NCI-H1436 (cell line): ENCODE data around the gene GPI.
A peak's percentile ranks its signal among the peaks of the same experiment; 100 is the strongest.

Experiments used
- DNase-seq: peaks from one replicate; lab custom pipeline; 2025; lab: John Stamatoyannopoulos, UW

Gene GPI

DNA sequence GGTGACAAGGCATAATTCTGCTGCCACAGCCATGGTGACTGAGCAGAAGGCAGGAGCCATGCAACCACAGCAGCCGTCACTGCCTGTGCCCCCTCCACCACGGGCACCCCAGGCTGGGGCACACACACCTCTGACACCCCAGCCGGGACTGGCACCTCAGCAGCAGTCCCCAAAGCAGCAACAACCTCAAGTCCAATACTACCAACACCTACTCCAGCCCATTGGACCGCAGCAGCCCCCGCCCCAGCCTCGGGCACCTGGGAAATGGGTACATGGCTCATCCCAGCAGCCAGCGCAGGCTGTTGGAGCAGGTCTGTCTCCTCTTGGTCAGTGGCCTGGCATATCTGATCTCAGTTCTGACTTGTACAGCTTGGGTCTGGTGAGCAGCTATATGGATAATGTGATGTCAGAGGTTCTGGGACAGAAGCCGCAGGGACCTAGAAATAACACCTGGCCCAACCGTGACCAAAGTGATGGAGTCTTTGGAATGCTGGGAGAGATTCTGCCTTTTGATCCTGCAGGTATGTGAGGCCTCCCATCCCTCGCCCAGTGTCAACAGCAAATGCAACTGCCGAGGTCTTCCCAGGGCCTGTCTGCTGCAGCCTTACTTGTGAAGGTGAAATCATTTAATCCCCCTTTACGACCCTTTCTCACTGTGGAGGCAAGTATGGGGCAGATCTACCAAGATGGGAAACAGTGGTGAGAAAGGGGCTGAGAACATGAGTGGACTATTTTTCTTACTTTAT is 22.9 kb upstream of the GPI start:
- DNase-seq = no peak

DNA sequence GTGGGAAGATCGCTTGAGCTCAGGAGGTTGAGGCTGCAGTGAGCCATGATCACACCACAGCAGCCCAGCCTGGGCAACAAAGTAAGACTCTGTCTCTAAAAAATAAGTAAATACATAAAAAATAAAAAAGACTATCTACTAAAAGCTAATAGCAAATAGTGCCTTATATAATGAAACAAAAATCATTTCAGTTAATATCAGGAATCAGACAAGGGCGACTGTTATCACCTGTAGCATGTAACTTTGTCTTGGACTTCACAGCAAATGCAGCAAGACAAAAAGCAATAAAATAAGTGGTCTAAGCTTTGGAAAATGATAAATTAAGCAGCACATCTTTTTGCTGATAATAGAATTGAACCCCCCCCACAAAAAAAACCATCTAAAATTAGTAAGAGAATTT is 21.2 kb upstream of the GPI start:
- DNase-seq = no peak

DNA sequence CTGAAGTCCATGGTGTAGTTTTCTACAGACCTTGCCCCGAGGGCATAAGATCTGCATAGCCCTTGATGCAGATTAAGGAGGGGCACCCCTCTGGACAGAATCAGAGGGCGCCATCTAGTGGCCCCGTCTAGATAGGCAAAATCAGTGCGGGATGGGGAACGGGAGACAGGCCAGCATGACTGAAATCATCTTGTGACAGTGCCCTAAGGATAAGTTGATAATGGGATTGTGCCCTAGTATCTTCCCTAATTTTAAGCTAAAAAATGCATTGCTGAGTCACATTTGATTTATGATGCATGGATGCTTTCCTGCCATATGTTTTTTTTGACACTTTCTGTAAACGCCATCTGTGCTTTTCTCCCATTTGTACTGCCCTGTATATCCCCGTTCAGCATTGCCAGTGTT is 19.0 kb upstream of the GPI start:
- DNase-seq = peak; percentile 76

DNA sequence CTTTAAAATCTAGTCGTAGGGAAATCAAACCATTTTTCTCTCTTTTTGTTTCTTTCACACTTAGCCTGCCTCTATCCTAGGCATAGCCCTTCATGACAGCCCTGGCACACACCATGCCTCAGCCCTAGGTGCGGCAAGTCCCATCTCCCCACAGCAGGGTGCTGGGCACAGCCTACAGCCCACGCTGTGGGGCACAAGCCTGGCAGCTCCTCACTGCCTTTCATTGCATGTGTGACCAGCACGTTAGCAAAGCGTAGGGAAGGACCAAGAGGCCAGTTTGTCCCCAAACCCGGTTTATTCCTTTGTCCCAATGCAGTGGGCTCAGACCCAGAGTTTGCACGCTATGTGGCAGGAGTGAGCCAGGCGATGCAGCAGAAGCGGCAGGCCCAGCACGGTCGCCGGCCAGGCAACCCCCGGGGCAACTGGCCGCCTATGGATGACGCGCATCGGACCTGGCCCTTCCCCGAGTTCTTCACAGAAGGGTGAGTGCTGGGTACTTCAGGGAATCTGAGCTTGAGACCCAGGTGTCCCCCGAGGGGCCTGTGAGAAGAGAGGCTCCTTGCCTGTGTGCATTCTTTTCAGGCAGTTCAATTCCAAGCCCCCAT is 17.3 kb upstream of the GPI start:
- DNase-seq = no peak

DNA sequence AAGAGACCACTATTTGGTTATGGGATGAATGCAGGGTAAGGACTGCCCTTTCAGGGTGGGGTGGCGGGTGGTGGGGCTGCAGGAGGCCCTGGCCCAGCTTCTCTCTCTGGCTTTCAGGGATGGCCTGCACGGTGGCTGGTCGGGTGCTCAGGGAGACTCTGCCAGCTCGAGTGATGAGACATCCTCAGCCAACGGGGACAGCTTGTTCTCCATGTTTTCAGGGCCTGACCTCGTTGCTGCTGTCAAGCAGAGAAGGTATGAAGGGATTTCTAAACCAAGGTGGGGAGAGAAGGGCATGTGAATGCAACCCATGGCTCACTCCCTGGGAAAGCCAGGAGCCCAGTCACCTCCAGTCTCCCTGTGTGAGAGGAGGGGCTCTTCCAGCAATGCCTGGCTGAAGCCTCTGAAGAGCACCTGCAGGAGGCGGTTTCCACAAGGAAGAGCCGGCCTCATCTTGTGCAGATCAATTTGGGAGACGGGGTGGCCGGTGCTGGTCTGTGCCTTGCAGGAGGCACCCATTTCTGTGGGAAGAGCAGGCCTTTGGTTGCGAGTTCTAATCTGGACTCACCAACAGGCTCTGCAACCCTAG is 16.0 kb upstream of the GPI start:
- no peak for DNase-seq

DNA sequence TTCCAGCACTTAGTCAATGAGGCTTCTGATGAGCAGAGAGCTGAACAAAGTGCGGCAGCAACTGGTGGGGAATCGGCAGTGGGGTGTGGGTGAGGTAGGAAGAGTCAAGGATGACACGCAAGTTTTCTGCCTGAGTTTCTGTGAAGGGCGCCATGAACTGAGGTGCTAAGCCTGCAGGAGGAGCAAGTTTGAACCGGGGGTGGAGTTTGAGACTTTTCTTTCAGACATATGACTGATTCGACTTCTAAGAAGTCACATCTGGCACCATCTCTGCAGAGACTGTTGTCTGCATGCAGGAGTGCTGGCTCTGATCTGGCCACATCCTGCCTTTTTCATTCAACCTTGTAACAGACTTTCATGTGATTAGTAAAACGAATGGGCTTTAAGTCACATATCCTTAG is 14.8 kb upstream of the GPI start:
- no peak for DNase-seq

DNA sequence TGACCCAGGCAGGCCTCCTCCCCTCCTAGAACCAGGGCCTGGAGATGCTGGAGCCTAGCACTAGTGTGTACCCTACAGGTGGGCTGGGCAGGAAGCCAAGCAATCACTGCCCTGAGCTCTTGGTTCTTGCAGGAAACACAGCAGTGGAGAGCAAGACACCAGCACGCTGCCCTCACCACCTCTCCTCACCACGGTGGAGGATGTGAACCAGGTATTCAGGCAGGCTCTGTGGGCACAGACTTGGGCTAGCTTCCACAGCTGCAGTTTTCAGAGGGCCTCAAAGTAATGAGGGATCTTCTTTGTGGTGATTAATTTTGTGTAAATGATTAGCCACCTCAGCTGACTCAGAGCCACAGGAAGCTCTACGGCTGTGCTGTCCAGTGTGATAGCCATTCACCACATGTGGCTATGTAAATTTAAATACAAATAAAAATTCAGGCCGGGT is 13.6 kb upstream of the GPI start:
- no peak for DNase-seq

DNA sequence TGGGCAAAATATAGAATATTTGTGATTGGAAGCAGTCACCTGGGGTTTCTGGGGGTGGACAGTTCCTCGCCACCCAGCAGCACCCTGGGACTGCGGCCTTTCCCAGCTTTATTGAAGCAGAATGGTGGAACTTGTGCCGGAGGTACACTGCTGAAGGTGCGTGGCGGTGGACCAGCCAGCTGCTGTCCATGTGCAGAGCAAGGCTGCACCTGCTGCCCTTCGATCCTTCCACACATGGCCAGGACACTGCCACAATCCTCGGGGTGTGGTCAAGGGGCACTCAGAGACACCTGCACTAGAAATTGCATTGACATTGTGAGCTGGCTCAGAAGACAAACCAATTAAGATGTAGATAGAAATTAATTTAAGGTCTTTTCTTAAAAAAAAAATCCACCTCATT is 11.4 kb upstream of the GPI start:
- no peak for DNase-seq

DNA sequence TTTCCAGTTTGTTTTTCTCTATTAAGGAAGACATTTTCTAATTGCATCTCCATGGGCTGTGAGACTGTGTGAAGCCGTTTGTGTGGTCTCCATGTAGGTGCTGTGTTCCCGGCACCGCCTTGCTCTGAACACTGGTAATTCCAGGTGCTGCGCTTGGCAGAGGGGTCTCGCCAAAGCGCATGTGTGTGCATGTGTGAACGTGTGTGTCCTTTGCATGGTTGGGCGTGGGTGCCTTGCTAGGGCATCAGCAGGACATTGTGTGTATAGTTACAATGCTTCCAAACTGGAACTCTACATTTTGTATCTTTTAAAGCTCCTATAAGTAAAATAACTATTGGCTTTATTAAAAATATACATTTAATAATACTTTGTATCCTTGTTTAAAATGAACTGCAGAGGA is 9.8 kb upstream of the GPI start:
- DNase-seq = no peak

DNA sequence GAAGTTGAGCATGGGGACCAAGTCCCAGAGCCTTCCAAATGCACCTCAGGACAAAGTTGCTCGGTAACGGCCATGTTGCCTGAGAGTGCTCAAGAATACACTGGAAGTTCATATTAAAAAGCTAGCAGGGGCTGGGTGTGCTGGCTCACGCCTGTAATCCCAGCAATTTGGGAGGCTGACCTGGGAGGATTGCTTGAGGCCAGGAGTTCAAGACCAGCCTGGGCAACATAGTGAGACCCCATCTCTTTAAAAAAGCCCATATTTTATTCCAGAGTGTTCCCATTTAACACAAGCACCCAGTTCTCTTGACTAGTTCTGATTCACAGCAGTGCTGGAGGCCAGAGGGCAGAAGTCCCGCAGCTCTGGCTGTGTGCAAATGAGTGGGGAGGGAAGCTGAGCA is 8.1 kb upstream of the GPI start:
- no peak for DNase-seq

DNA sequence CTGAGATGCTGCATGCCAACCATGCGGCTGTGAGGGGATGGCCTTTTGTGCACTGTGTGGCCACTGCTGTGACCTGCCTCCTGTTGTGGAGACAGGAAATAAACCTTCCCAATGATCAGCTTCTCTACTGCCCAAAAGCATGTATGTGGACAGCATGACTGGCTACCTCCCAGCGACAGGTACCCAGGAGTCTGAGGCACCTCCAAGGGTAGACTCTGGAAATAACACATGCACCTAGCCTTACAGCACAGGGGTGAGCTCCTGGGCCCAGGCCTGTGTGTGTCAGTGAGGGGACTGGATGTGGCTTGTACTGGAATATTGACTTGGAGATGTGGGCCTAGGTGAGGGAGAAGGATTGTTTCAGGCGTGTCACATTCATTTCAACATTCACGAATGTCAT is 7.6 kb upstream of the GPI start:
- DNase-seq = no peak

DNA sequence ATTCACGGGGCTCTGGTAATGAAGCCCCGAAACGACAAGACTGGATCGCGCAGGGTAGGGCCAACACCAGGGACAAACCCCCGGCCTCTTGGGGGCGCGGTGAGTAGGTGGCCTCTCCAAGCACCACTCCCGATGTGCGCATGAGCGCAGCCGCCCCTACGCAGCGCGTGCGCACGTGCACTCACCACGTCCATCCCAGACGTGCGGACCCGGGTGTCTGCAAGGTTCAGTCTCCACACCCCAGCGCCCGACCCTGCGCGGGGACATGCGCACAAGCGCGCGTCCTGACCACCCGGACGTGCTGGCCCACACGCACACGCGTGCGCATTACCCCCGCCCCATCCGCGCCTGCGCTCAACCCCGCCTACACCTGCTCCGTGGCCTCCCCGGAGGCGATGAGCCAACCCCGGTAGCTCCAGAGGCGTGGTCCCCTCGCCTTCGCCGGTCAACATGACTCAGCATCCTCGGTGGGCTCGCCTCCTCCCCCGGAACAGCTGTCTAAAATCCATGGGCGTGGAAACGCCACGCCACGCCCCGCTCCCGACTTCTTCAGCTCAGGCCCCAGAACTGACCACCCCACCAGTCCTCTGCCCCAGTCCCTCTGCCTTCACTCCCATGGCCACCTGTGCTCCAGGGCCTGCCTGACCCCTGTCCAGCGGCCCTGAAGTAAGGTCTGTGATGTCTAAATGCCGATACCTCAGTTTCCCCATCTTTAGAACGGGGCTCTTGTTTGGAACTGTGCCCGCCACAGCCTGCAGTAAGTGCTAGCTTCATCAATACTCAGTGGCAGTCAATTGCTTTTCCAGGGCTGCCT is 5.6 kb upstream of the GPI start:
- peak; percentile 97 for DNase-seq

DNA sequence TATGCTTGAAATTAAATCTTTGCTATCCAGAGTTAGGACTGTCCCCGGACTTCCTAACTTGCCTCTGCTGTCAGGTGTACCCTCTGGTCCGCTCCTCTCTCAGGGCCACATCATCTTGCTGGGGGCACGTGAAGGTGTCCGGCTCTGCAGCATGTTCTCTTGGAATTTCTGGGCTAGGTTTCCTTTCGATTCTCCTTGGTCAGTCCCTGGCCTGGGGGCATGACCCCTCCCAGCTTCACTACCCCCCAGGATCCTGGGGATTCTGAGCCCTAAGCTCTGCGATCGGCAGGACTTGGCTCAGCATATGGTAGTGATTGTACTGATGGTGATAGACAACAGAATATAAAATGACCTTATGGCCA is 5.1 kb upstream of the GPI start:
- DNase-seq = no peak

DNA sequence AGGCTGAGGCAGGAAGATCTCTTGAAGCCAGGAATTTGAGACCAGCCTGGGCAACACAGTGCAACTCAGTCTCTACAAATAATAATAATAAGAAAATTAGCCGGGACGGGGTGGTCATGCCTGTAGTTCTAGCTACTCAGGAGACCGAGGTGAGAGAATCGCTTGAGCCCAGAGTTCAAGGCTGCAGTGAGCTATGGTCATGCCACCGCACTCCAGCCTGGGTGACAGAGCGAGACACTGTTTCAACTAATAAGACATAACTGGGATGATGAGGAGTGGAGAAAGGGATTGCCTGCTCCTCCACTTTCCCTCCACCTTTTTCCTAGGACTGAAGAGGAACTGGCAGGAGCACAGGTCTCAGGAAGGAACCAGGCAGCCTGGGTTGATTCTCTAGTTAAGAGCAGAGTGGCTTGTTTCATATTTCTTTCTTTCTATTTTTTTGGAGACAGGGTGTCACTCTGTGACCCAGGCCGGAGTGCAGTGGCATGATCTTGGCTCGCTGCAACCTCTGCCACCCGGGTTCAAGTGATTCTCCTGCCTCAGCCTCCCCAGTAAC is 4.6 kb upstream of the GPI start:
- no peak for DNase-seq

DNA sequence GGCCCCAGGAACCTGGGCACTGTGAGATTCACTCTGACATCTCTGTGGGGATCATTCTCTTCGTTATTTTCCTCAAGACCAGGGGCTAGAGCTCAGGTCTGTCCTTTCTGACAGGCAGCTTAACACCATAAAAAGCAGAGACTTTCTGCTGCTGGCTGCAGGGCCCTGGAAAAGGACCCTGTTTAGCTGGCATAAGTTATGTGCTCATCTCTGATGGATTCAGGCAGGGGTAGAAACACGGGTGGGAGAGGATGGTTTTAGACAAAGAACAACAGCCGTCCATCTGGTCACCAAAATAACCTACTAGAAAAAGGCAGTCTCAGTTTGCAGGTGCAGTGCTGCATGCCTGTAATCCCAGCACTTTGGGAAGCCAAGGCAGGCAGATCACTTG is 2.3 kb upstream of the GPI start:
- DNase-seq = no peak

DNA sequence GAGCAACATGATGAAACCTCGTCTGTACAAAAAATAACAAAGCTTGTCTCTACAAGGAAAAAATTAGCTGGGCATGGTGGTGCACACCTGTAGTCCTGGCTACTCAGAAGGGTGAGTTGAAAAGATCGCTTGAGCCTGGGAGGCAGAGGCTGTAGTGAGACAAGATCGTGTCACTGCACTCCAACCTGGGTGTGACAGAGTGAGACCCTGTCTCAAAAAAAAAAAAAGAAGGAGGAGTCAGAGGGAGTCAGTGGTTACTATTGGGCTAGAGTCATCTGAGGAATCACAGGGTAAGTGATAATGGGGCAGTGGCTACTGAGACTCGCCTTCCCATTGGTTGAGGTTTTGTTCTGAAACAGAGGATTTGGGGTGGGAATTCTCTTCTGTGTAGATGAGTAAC is 1.9 kb upstream of the GPI start:
- DNase-seq = no peak

DNA sequence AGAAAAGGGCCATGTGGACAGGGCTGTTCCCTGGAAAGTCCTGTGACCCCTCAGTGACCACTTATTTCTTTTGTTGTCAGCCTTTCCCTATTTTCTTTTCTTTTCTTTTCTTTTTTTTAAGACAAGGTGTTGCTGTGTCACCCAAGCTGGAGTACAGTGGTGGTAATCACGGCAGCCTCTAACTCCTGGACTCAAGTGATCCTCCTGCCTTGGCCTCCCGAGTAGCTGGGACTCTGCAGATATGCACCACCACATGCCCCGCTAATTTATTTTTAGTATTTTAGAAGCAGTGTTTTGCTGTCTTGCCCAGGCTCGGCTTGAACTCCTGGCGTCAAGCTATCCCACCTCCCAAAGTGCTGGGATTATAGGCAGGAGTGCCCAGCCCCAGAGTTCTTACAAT is 1.1 kb upstream of the GPI start:
- no peak for DNase-seq

DNA sequence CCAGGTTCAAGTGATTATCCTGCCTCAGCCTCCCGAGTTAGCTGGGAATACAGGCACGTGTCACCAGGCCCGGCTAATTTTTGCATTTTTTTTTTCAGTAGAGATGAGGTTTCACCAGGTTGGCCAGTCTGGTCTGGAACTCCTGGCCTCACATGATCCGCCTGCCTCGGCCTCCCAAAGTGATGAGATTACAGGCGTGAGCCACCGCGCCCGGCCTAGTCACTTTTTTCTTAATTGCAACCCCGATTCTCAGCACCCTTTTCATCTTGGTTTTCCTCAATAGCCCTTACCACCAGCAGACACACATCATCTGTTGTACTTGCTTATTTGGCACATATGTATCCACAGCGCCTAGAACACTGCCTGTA is 550 bp upstream of the GPI start:
- no peak for DNase-seq

DNA sequence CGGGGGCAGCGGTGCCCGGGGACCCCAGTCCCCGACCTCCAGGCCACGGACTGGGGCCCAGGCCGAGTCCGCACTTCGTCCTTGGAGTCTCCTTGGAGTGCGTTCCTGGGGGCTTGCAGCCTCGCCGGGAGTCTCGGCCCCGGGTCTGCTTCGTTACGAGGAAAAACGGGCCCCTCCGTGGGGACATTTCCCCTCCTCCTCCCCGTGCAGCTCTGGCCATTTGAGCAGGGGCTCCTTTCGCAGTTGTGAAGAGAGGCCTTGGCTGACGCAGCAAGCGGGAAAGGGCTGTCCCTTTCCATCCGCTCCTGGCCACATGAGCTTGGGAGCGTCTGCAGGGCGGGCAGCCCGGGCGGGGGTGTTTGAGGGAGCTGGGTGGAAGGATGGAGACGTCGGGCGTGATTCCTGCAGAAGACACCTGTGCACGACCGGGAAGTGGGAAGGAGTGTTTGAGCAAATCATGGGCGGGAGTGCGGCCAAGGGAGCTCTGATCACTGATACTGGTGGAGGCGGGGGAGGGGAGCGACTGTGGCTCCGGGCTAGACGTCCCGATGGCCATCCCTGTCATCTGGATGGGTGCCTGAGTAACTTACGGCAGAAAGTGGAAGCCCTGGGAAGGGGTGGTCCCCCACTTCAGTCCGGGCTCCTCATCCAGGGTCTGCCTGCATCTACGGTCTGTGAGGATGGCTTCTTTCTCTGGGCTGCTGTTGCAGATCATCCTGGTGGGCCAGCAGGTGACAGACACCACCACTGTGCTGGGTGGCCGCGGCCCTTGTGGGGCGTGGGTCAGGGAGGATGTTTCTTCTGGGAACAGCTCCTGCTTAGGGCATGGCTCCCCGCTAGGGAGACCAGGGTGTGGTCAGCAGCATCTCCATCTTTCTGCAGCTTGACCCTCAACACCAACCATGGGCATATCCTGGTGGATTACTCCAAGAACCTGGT is 736 bp downstream of the GPI start:
- DNase-seq = no peak

DNA sequence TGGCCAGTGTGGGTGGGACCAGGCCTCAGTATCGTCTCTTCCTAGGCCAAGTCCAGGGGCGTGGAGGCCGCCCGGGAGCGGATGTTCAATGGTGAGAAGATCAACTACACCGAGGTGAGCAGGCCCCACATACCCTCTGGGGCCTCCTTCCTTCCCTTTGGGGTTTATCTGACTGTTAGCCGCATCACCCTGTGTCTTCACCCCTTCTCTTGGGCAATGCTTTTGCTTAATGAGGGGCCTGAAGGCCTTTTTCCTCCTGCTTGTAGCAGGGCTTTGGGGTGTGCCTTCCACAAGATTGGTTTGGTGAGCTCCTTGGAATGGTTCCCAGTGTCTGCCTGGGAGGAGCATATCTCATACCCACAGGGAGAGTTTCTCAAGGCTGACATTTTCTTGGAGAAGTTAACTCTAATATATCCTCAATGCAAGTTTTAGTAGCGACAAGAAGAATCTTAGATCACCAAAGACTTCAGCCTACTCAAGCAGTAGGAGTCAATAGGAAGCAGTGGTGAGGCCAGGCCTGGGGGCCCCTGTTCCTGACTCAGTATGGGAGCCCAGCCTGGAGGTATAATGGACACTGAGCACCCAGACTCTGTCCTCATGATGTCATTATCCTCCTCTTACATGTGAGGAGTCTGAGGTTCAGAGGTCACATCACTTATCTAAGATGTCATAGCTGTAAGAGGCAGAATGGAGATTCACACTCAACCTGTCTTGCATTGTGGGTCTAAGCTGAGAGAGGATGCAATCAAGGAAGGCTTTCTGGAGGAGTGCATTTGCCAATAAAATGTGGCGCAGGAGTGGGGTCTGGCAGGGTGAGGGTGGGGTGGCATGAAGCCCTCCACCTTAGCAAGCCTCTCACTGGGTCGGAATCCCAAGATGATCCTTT is 2.0 kb downstream of the GPI start:
- no peak for DNase-seq

DNA sequence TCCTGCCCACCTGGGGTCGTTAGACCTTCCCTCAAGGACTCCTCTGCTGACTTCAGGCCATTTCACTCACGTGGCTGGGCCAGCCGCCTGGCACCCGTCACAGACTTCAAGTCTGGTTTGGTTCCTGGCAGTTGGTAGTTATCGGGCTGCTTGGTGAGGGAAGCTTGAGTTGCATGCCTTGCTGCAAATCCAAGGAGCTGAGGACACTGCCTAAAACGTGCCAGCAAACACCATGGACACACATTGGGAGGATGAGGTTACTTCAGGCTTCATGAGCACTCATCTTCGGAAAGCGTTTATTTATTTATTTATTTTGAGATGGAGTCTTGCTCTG is 2.6 kb downstream of the GPI start:
- no peak for DNase-seq
